Measurements from ENCODE around the gene USP3. TPM values are rescaled to one million over a fixed set of nuclear protein-coding genes. Genes with fewer than 3 reads are reported as not detected.

USP3 gene
- polyA plus RNA-seq, 1 donor (not counting 4 experiments of a cell fraction or from before 2014, with no cell fraction given), result 16.2 TPM

DNA sequence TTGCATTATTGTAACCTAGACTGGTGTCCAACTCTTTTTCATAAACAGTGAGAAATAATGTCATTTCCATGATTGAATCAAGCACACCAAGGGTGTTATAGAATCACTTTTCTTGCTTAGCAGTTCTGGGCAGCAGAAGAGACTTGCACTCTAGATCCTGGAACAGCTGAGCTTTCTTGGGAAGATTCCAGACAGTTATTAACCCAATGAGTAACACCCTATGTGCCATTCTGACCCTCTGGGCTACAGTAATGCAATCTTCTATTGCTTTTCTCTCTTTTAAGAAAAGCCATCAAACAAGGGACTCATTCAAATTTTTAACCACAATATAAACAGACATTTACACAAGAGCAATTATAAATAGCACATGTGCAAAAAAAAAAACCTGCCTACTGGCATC is 39.3 kb upstream of the USP3 start:
- DNase-seq (ENCODE audit: low read depth, low spot score) (no peak), FAIRE-seq (no peak)
- Histone ChIP-seq H3K9ac (ENCODE audit: control insufficient read depth, extremely low read depth, insufficient read depth, low read length) (no peak overlapping the region), H3K4me3 (ENCODE audit: control insufficient read depth in 2 of 3, extremely low read depth in 1 of 3, insufficient read depth in 2 of 3, low read depth in 1 of 3, low read length in 3 of 3) (no peak overlapping the region), H3K9me3 (ENCODE audit: control insufficient read depth, low read depth, low read length) (no peaks in the 10 kb centered on the region), H3K27me3 (ENCODE audit: control insufficient read depth, extremely low read depth, insufficient read depth, low read length) (peaks cover 7% of the 10 kb centered on the region), H3K27ac (ENCODE audit: control insufficient read depth, insufficient read depth, low read length) (no peak overlapping the region), H2AFZ (ENCODE audit: control insufficient read depth, low read length) (no peak overlapping the region), H4K20me1 (ENCODE audit: control insufficient read depth, extremely low read depth, insufficient read depth, low read length) (no peaks in the 10 kb centered on the region), H3K79me2 (ENCODE audit: control insufficient read depth, insufficient read depth, low read length) (no peaks in the 10 kb centered on the region), H3K9me1 (ENCODE audit: control insufficient read depth, extremely low read depth, insufficient read depth, low read length) (no peaks in the 10 kb centered on the region), H3K4me2 (ENCODE audit: control insufficient read depth, extremely low read depth, insufficient read depth, low read depth, low read length) (no peak overlapping the region), H3K36me3 (ENCODE audit: control insufficient read depth in 2 of 2, extremely low read depth in 1 of 2, insufficient read depth in 2 of 2, low read length in 2 of 2) (no peaks in the 10 kb centered on the region), H3K4me1 (ENCODE audit: control insufficient read depth, extremely low read depth, insufficient read depth, low read length) (no peaks in the 10 kb centered on the region)
- TF ChIP-seq, protein P1, sequence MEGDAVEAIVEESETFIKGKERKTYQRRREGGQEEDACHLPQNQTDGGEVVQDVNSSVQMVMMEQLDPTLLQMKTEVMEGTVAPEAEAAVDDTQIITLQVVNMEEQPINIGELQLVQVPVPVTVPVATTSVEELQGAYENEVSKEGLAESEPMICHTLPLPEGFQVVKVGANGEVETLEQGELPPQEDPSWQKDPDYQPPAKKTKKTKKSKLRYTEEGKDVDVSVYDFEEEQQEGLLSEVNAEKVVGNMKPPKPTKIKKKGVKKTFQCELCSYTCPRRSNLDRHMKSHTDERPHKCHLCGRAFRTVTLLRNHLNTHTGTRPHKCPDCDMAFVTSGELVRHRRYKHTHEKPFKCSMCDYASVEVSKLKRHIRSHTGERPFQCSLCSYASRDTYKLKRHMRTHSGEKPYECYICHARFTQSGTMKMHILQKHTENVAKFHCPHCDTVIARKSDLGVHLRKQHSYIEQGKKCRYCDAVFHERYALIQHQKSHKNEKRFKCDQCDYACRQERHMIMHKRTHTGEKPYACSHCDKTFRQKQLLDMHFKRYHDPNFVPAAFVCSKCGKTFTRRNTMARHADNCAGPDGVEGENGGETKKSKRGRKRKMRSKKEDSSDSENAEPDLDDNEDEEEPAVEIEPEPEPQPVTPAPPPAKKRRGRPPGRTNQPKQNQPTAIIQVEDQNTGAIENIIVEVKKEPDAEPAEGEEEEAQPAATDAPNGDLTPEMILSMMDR (optimal IDR thresholded peaks at IDR 0.05 in 1 of 3, IDR thresholded peaks at IDR 0.05 in 1 of 3, conservative IDR thresholded peaks at IDR 0.05 in 1 of 3; ENCODE audit: extremely low read depth in 1 of 3, insufficient read depth in 2 of 3, low read length in 3 of 3), result no peak
- TF ChIP-seq EZH2 (IDR thresholded peaks at IDR 0.05; ENCODE audit: low read length), result no peak
- dilution Hi-C loops (cut with MboI; ENCODE audit: extremely low pct_ligation_motif_present, low sequenced_read_pairs), result no loop called here

GRCh38 chr15:63466378-63467192 is 37.8 kb upstream of the USP3 start:
- H3K9ac ChIP-seq (ENCODE audit: control insufficient read depth, extremely low read depth, insufficient read depth, low read length), result no peak overlapping the region
- no peaks in the 10 kb centered on the region for H3K4me1 ChIP-seq (ENCODE audit: control insufficient read depth, extremely low read depth, insufficient read depth, low read length)
- H3K9me3 ChIP-seq (ENCODE audit: control insufficient read depth, low read depth, low read length), result no peaks in the 10 kb centered on the region
- H3K27ac ChIP-seq (ENCODE audit: control insufficient read depth, insufficient read depth, low read length), result no peak overlapping the region
- H4K20me1 ChIP-seq (ENCODE audit: control insufficient read depth, extremely low read depth, insufficient read depth, low read length), result no peaks in the 10 kb centered on the region
- no peak for DNase-seq (ENCODE audit: low read depth, low spot score)
- FAIRE-seq, result peak; percentile 70
- H3K4me3 ChIP-seq (ENCODE audit: control insufficient read depth in 2 of 3, extremely low read depth in 1 of 3, insufficient read depth in 2 of 3, low read depth in 1 of 3, low read length in 3 of 3), result no peak overlapping the region
- TF ChIP-seq, protein P1 (optimal IDR thresholded peaks at IDR 0.05 in 1 of 3, IDR thresholded peaks at IDR 0.05 in 1 of 3, conservative IDR thresholded peaks at IDR 0.05 in 1 of 3; ENCODE audit: extremely low read depth in 1 of 3, insufficient read depth in 2 of 3, low read length in 3 of 3), result peak; percentile 73 to 88 (median 83)
- TF ChIP-seq EZH2 (IDR thresholded peaks at IDR 0.05; ENCODE audit: low read length), result no peak
- no peaks in the 10 kb centered on the region for H3K79me2 ChIP-seq (ENCODE audit: control insufficient read depth, insufficient read depth, low read length)
- no peak overlapping the region for H3K4me2 ChIP-seq (ENCODE audit: control insufficient read depth, extremely low read depth, insufficient read depth, low read depth, low read length)
- H3K36me3 ChIP-seq (ENCODE audit: control insufficient read depth in 2 of 2, extremely low read depth in 1 of 2, insufficient read depth in 2 of 2, low read length in 2 of 2), result no peaks in the 10 kb centered on the region
- dilution Hi-C loops (cut with MboI; ENCODE audit: extremely low pct_ligation_motif_present, low sequenced_read_pairs), result no loop called here
- no peaks in the 10 kb centered on the region for H3K9me1 ChIP-seq (ENCODE audit: control insufficient read depth, extremely low read depth, insufficient read depth, low read length)
- peaks cover 3% of the 10 kb centered on the region for H3K27me3 ChIP-seq (ENCODE audit: control insufficient read depth, extremely low read depth, insufficient read depth, low read length)
- H2AFZ ChIP-seq (ENCODE audit: control insufficient read depth, low read length), result no peak overlapping the region

All from keratinocyte (primary cell).